Embryonic facial prominence (tissue), 1 donor: ENCODE measurements around the gene SBF2.

Source experiments
- DNase-seq: peaks from one replicate; pipeline ENCODE4 v3.0.0-alpha.2; 2016; ENCODE audit errors: extremely low spot score

Gene SBF2

GRCh38 chr11:9775398-9775779, 518.6 kb downstream of the SBF2 start:
- no peak for DNase-seq

- DNase-seq = no peak
Observed at GRCh38 chr11:9774591-9775397, 519.2 kb downstream of the SBF2 start.

- DNase-seq = no peak
Observed at GRCh38 chr11:9774109-9774508, 519.9 kb downstream of the SBF2 start.

GRCh38 chr11:9773524-9773923, 520.5 kb downstream of the SBF2 start:
- DNase-seq = no peak

- no peak for DNase-seq
Observed at GRCh38 chr11:9772218-9772617, 521.8 kb downstream of the SBF2 start.

DNA sequence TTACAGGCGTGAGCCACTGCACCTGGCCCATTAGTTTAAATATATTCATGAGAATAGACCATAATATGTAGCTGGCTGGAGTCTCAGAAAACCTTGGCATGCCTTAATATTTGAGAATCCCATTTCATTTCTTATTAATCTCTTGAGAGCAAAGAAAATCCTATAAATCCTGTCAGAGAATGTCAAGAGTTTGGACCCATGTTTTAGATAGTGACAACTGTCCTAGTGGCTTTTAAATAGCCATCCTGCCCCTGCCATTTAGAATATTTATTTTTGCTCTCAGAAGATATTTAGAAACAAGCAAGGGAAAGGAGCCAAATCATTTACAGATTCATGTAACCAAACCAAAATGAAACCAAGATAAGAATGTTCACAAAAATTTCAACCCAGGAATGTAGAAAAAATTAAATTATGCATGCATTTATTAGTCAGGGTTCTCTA, 522.9 kb downstream of the SBF2 start:
- DNase-seq = no peak

DNA sequence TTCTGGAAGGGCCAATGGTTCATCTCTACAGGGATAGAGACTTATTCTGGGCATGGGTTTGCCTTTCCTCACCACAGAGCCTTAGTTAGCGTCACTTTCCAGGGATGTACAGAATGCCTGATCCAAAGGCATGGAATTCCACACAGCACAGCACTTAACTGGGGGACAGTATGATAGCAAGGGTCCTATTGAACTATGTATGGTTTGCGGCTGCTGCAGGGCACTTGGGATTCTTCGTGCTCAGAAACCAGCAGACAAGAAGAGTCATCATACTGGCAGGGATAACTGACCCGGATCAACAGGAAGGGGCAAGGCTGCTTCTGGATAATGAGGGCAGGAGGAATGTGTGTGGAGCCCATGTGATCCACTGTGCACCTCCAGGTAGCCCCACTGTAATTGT, 524.4 kb downstream of the SBF2 start:
- DNase-seq = no peak

DNA sequence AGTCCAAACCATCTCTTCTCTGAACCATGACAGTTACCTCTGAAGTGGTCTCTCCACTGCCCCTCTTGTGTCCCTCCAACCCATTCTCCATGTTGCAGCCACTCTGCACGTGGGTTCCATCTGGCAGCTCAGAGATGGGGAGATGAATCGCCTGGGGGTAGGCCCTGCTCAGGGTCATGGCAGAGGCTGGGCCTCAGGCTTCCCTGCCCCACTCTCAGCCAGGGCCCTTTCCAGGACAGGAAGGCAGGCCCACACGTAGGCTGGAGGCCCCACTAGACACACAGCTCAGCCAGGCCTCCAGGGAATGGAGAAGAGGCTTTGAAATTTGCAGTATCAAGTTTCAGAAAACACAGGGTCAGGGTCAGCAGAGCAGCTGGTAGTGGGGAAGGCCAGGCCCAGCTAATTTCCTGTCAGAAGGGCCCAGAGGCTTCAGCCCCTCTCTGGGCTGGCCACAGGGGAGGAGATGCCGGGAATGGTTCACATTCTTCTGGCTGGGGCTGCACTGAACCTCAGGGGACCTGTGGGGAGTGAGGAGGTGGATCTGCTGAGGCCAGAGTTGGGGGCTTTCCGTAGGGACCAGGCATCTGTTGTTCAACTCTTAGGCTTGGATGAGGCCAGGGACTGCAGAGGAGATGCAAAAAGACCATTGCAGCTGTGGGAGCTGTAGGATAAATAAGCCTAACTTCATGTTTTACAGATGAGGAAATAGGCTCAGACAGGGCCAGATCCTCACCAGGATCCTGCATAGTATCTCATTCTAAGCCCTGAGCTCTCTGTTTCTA, 528.5 kb downstream of the SBF2 start:
- DNase-seq = no peak

GRCh38 chr11:9763301-9763700, 530.7 kb downstream of the SBF2 start:
- DNase-seq = no peak

DNA sequence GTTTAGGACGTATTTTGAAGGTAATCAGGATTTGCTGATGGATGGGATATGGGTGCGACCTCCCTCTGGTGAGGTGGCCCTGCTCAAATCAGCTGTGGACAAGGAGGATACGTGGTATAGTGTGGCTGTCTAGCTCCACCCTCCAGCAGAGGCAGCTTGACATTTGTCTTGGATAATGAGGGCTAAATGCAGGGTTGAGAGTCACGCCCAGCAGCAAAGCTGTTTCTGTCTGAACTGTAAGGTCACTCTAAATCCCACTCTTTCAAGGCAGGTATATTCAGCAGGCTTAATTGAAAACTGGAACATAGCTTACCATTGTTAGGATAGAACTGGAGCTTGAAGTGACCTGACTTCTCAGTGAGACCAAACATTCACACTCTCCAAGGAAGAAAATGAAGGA, 531.5 kb downstream of the SBF2 start:
- no peak for DNase-seq

- DNase-seq = no peak
Observed at GRCh38 chr11:9761441-9761945, 532.5 kb downstream of the SBF2 start.

DNA sequence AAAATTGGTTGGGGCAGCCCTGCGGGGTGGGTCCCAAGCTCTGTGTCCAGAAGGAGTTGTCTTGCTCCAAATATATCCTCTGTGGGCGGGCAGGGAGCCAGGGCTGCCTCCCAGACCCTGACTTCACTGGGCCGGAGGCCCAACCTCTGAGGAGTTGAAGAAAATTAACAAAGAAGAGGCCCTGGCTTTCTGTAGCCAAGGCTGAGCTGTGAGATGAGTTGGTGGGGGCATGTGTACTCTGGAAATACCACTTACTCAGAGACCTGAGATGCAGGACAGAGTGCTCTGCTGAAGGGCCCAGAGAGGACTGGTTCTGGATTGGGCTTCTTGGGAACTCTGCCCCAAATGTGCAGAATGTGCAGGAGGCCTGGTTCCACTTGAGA, 533.8 kb downstream of the SBF2 start:
- DNase-seq = no peak

DNA sequence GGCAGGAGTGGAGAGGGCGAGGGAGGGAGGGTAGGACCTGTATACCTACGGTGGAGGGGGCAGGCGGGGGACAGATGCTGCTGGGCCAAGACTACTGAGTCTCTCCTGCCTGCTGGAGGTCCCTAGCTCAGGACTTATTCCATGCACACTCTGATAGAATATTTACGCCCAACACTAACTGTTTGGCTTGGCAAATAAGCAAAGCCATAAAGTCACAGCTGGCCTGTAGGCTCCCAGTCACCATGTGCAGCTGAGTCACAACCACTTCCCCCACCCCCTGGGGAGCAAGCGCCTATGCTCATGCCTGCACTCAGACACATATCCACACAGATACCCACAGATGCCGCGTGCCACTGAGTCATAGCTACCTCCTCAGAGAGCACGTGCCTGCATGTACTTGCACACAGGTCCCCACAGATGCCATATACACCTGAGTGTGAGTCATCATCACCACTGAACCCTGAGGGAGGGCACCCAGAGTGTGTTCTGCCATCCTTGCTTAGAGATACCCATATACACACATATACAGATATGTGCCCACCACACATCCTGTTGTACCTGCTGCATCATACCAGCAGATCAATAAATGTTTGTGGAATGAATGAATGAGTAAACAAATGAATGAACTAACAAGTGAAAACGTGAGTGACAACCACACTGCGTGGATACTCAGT, 534.4 kb downstream of the SBF2 start:
- no peak for DNase-seq

DNA sequence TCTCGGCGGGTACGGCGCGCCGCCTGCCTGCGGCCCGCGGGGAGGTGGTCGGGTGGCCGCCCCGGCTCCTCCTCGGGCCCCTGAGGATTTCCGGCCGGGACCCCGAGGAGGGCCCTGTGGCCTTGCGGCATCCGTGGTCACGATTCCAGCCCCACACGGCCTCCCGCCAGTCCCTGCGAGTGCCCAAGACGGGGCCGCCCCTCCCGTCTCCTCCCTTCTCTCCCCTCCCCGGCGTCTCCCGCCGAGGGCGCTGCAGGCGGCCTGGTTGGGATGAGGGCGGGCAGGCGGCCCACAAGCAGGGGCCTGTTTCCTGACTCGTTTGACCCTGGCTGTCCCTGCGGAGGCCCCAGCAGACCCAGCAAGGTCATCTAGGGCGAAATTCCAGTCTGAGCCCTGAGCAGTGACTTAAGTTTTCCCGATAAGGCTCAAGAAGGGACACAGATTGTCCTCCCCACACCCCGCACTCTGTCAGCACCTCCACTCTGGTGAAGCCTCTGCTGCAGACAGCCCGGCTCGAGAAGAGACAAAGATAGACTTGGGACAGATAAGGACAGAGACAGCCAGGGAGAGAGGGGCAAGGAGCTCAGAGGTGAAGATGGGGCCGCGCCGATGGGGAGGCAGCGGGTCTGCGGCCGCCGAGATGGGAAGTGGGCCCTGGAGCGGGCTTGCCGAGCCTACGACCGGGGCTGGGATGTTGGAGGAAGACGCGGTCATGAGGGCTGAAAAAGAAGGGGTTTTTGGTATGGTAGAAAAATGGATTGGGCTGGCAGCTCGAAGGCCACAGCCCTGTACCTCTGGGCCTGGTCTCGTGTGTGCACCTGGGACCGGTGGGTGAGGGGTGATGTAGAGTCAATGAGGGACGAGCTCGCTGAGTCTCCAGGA, 535.1 kb downstream of the SBF2 start:
- DNase-seq = no peak

GRCh38 chr11:9757809-9758636, 536.0 kb downstream of the SBF2 start:
- peak; percentile 16 for DNase-seq

GRCh38 chr11:9756878-9757277, 537.1 kb downstream of the SBF2 start:
- DNase-seq = no peak

- no peak for DNase-seq
Observed at GRCh38 chr11:9756461-9756860, 537.6 kb downstream of the SBF2 start.

GRCh38 chr11:9755561-9756185, 538.3 kb downstream of the SBF2 start:
- no peak for DNase-seq

- DNase-seq = no peak
Observed at GRCh38 chr11:9754010-9754471, 540.0 kb downstream of the SBF2 start.

DNA sequence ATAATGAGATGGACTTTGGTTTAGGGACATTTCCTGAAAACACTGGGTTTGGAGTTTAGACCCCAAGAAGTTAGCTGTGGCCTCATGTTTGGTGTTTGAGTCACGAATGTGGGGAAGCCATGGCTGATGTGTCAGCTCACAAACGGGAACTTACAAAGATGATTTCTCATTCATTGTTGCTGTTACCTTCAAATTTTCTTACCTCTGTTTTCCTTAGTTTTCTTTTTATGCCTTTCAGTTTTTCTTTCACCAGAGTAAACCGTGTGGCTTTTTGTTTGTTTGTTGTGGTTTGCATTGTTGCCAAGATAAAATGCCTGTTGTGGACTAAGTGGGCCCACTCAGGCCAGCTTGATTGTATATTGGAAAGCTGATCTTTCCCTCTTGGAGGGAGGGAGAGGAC, 541.0 kb downstream of the SBF2 start:
- DNase-seq = no peak
